Cardiac muscle cell (in vitro differentiated cells and primary cell): ENCODE data around the gene FBRSL1. TPM values are rescaled to one million over a fixed set of nuclear protein-coding genes. Genes with fewer than 3 reads are reported as not detected.

Experiments
- DNase-seq, 2 donors: peaks; one replicate each; pipeline versions ENCODE4 v3.0.0 to v3.0.0-alpha.2; 2010 to 2017; ENCODE audit warnings: low read depth in 1 of 2, low spot score in 1 of 2
- H3K27ac ChIP-seq: fragments of 200-600 bp; sonication (generic); 2 replicates; pipeline ENCODE4 v1.5.1; 2016
- H3K27me3 ChIP-seq: fragments of 200-600 bp; sonication (generic); 2 replicates; pipeline ENCODE4 v1.6.0; 2016; ENCODE audit warnings: control low read depth
- H3K36me3 ChIP-seq: fragments of 200-600 bp; sonication (generic); 2 replicates; pipeline ENCODE4 v1.5.1; 2016; ENCODE audit warnings: control low read depth
- H3K4me1 ChIP-seq: fragments of 200-600 bp; sonication (generic); 2 replicates; pipeline ENCODE4 v1.8.1; 2017; ENCODE audit warnings: low read depth, mild to moderate bottlenecking, mixed run types
- H3K4me3 ChIP-seq: fragments of 200-600 bp; sonication (generic); 2 replicates; pipeline ENCODE4 v1.5.1; 2016; ENCODE audit warnings: mild to moderate bottlenecking
- H3K9me3 ChIP-seq: fragments of 200-600 bp; sonication (generic); 2 replicates; pipeline ENCODE4 v1.5.1; 2017; ENCODE audit warnings: low read depth, mild to moderate bottlenecking, control low read depth
- polyA plus RNA-seq: library from polyadenylated mRNA; unstranded; fragments of >200 nt; fragmentation: Nextera tagmentation; extraction: Ambion mirVana; gene quantifications from 2 replicates; pipeline ENCODE4 v1.2.1, GENCODE V29; 2016
- total RNA-seq: library from RNA; depleted of rRNA; stranded (reverse); fragments of >200 nt; gene quantifications from 2 replicates; pipeline ENCODE4 v1.2.3, GENCODE V29; 2016
- TF ChIP-seq, protein P1 (sequence below): IDR thresholded peaks from 2 replicates; pipeline ENCODE4 v1.5.1; 2012; ENCODE audit warnings: low read depth, mild to moderate bottlenecking, low read length

Gene FBRSL1
- total and polyA plus RNA-seq, 2 experiments from 2014 or later = 37.3 to 45.0 TPM

DNA sequence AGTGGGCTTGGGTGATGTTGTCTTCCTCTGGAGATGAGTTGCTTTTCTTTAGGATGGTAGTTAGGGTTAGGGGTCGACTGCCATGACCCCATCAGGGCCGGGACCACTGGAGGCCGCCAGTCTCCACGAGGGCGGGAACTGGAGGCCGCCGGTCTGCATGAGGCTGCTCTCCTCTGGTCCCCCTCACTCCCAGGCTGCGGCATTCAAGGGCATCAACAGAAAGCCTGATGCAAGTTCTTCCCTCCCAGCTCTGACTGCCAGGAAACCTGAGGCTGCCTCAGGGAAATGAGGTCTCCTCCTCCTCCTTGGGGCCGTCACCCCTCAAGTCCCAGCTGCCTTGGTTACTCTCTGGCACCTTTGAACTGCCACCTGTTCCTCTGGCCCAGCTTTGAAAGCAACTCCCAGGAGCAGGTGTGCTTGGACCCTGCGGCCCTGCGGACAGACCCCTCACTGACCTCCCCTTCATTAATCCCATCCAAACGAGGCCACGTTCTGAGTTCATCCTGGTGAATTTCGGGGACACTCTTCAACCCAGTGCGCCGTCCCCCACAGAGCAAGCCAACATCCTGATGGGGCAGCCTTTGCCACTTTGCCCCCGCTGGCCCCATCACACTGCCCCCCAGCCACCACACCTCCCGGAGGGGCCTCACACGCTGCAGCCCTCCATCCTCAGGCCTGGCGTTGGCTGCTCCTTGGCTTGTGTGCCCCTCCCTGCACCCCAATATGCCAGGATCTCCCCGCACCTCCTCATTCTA is 37.2 kb upstream of the FBRSL1 start:
- no peak for DNase-seq

DNA sequence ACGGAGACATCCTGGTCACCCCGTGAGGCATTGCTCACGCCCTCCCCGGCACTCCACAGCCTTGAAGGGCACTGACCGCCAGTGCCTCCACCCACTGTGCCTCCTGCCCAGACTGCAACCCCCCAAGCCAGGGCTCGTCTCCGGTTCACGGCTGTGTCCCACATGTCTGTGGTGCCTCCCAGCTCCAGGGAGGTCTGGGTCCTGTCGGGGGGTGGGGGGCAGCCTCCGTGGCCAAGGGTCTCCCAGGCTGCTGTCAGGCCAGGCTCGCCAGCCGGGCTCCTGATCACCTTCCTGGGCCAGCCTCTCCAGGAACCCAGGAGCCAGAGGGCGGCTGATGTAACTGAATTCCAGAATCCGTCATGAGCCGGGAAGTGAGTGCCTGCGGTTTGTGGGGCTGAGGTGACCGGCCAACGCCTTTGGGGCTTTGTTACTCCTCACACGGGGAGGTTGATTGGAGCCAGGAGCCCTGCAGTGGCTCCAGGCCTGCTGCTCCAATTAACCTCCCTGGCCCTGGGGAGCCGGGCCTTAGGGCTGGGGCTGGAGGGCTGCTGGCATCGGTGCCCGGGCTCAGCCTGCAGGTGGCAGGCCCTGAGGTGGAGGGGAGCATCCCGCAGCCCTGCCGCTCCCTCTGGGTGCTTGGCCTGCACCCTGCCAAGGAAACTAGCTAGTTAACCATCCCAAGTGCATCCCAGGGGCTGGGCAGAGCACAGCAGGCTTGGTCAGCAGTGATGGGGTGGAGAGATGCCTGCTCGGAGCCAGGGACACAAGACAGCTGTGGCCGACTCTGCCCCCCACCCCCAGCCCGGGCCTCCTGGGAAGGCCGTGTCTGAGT is 36.4 kb upstream of the FBRSL1 start:
- Histone ChIP-seq H3K9me3 (no peaks in the 10 kb centered on the region), H3K4me1 (no peaks in the 10 kb centered on the region), H3K4me3 (no peak overlapping the region), H3K27ac (no peak overlapping the region), H3K27me3 (peaks cover 9% of the 10 kb centered on the region), H3K36me3 (no peaks in the 10 kb centered on the region)
- DNase-seq = no peak
- TF ChIP-seq, protein P1, sequence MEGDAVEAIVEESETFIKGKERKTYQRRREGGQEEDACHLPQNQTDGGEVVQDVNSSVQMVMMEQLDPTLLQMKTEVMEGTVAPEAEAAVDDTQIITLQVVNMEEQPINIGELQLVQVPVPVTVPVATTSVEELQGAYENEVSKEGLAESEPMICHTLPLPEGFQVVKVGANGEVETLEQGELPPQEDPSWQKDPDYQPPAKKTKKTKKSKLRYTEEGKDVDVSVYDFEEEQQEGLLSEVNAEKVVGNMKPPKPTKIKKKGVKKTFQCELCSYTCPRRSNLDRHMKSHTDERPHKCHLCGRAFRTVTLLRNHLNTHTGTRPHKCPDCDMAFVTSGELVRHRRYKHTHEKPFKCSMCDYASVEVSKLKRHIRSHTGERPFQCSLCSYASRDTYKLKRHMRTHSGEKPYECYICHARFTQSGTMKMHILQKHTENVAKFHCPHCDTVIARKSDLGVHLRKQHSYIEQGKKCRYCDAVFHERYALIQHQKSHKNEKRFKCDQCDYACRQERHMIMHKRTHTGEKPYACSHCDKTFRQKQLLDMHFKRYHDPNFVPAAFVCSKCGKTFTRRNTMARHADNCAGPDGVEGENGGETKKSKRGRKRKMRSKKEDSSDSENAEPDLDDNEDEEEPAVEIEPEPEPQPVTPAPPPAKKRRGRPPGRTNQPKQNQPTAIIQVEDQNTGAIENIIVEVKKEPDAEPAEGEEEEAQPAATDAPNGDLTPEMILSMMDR = no peak

More for the DNA sequence above, 37.2 kb upstream of the FBRSL1 start:
- Histone ChIP-seq H3K4me3 (no peak overlapping the region), H3K27ac (no peak overlapping the region), H3K4me1 (no peaks in the 10 kb centered on the region), H3K27me3 (peaks cover 9% of the 10 kb centered on the region), H3K9me3 (no peaks in the 10 kb centered on the region), H3K36me3 (no peaks in the 10 kb centered on the region)
- TF ChIP-seq, protein P1 = no peak

- H3K27ac ChIP-seq = no peak overlapping the region
- H3K9me3 ChIP-seq = no peaks in the 10 kb centered on the region
- no peak overlapping the region for H3K4me3 ChIP-seq
- no peaks in the 10 kb centered on the region for H3K36me3 ChIP-seq
- TF ChIP-seq, protein P1 = no peak
- peaks cover 9% of the 10 kb centered on the region for H3K27me3 ChIP-seq
- H3K4me1 ChIP-seq = no peaks in the 10 kb centered on the region
- DNase-seq = no peak
Observed at GRCh38 chr12:132454193-132454932, 35.6 kb upstream of the FBRSL1 start.

DNA sequence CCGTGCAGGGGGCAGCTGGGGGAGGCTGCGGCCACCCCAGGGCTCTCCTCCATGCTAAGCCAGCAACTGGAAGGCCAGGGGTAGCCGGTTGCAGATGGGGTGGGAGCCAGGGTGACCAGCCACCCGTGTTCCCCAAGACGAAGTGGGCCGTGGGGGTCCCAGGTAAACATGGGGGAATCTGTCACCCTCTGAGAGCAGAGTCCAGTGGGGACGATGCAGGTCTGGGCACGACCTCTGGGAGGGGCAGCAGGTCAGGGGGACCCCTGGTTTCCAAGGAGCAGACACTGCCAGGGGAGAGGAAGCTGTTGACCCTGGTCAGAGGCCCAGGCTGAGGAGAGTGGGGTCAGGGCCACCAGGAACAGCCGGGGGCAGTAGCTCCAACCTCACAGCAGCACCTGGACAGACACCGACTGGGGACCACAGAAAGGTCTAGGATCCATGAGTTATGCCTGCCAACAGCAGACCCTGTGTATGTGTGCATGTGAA is 35.0 kb upstream of the FBRSL1 start:
- H3K4me1 ChIP-seq = no peaks in the 10 kb centered on the region
- no peak overlapping the region for H3K27ac ChIP-seq
- TF ChIP-seq, protein P1 = no peak
- no peak for DNase-seq
- H3K9me3 ChIP-seq = no peaks in the 10 kb centered on the region
- no peak overlapping the region for H3K4me3 ChIP-seq
- peaks cover 9% of the 10 kb centered on the region for H3K27me3 ChIP-seq
- H3K36me3 ChIP-seq = no peaks in the 10 kb centered on the region

GRCh38 chr12:132455565-132455964 is 34.4 kb upstream of the FBRSL1 start:
- DNase-seq = no peak
- Histone ChIP-seq H3K4me1 (no peaks in the 10 kb centered on the region), H3K27me3 (peaks cover 9% of the 10 kb centered on the region), H3K4me3 (no peak overlapping the region), H3K36me3 (no peaks in the 10 kb centered on the region), H3K27ac (no peak overlapping the region), H3K9me3 (no peaks in the 10 kb centered on the region)
- TF ChIP-seq, protein P1 = no peak
